Activated gamma-delta T cell (primary cell): ENCODE results near the gene SAP30BP.

ENCODE experiments used
- DNase-seq: peaks from one replicate; lab custom pipeline; 2025; lab: John Stamatoyannopoulos, UW

The SAP30BP gene

GRCh38 chr17:75739801-75740200, 72.7 kb downstream of the SAP30BP start:
- no peak for DNase-seq

DNA sequence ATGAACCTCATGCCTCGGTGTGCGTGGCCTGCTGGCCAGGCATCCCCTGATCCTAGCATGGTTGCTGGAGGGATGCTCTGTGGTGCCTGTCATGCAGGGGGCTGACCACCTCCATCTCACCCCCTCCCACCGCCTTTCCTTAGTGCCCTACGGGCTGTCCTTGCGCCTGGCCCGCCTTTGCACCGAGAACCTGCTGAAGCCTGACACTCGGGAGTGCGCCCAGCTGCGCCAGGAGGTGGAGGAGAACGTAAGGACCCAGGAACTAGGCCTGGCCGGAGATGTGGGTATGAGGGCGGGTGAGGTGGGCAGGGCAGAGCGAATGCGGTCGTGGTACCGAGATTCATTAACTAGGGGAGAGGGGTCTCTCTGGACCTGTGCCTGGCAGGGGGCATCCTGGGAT, 73.1 kb downstream of the SAP30BP start:
- DNase-seq = no peak

GRCh38 chr17:75740631-75741077, 73.5 kb downstream of the SAP30BP start:
- DNase-seq = no peak

DNA sequence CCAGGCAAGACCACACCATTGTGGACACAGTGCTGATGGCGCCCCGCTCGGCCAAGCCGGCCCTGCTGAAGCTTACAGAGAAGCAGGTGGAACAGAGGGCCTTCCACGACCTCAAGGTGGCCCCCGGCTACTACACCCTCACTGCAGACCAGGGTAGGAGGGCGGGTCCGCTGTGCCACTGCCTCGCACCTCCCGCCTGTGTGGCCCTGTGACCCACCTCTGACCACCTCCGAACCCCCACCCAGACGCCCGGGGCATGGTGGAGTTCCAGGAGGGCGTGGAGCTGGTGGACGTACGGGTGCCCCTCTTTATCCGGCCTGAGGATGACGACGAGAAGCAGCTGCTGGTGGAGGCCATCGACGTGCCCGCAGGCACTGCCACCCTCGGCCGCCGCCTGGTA, 75.2 kb downstream of the SAP30BP start:
- DNase-seq = no peak

DNA sequence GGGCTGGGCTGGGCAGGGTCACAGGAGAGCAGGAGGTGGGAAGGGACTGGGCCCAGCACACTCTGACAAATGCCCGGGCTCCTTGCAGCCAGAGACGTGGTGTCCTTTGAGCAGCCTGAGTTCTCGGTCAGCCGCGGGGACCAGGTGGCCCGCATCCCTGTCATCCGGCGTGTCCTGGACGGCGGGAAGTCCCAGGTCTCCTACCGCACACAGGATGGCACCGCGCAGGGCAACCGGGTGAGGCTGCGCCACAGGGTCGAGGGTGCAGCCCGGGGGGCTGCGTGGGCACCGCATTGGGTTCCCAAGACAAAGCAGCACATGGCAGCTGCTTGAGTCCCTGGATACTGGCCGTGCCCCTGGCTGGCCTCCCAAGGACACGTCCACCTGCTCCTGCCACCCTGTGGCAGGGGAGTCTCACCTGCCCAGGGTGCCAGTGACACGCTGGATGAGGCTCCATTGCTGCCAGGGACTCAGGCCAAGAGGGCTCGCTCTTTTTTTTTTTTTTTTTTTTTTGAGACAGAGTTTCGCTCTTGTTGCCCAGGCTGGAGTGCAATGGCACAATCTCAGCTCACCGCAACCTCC, 76.6 kb downstream of the SAP30BP start:
- no peak for DNase-seq

GRCh38 chr17:75748706-75749105, 81.6 kb downstream of the SAP30BP start:
- no peak for DNase-seq

- DNase-seq = peak; percentile 53
Observed at GRCh38 chr17:75749545-75750389, 82.6 kb downstream of the SAP30BP start.

- no peak for DNase-seq
Observed at GRCh38 chr17:75750661-75751423, 83.7 kb downstream of the SAP30BP start.

- no peak for DNase-seq
Observed at GRCh38 chr17:75751676-75752404, 84.7 kb downstream of the SAP30BP start.

DNA sequence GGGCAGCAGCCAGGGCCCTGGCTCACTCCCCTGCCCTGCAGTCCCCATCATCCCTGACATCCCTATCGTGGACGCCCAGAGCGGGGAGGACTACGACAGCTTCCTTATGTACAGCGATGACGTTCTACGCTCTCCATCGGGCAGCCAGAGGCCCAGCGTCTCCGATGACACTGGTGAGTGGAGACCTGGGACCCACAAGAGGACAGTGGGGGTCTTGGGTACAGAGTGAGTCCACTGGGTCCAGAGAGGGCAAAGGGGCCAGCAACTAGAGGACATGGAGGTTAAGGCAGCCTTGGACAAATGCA, 85.2 kb downstream of the SAP30BP start:
- no peak for DNase-seq

DNA sequence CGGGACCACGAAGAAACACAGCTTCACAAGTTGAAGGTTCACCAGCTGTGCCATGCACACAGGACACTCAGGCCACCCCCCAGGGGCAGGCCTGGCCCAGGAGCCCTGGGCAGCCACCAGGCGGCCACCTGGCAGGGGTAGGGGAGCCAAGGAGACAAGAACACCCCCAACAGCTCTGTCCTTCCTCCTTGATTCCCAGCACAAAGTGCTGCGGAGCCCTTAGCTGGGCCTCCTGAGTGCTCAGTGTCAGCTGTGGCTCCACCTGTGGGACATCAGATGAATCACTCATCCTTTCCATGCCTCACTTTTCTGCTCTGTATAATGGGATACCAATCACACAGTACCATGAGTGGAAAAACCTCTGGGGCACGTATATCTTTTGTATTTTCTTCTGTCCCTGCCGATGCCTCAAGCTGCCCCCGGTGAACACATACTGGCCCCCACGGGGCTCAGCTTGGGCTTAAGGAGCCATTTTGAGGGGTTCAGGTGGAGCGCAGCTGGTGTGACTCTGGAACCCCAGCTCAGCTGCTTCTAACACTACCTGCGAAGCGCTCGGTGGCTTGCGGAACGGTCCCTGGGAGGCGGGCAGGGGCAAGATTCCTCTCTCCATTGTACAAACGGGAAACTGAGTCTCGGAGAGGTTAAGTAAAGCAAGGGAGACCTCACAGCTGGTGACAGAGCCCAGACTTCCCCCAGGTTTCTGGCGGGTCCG, 85.8 kb downstream of the SAP30BP start:
- no peak for DNase-seq

DNA sequence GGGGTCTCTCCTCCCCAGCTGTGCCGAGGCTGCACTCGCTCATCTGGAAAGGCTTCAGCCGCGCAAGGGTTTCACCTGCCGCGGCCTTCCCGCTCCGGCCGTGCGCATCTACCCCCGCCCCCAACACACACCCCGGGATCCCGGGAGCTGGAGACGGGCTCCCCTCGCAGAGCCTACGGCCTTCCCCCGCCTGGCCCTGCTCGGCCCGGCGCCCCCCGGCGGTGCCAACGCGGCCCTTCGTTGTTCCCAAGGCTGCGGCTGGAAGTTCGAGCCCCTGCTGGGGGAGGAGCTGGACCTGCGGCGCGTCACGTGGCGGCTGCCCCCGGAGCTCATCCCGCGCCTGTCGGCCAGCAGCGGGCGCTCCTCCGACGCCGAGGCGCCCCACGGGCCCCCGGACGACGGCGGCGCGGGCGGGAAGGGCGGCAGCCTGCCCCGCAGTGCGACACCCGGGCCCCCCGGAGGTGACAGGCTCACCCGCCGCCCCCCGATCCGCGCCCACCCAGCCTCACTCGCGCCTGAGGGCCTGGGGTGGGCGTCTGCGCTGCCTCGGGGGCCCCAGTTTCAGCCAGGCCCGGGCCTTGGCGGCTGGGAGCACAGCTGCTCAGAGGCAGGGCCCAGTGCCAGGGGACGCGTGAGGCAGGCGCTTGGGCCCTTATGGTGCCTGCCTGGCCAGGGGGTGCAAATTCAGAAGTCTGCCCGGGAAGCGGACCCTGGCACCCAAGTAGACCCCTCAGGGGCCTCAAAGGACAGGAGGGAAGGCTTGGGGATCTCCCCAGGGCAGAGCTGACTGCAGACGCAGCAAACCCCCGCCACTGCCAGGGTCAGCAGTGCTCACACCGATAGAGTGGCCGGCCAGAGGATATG, 86.6 kb downstream of the SAP30BP start:
- peak; percentile 62 for DNase-seq

GRCh38 chr17:75754378-75755204, 87.5 kb downstream of the SAP30BP start:
- no peak for DNase-seq

DNA sequence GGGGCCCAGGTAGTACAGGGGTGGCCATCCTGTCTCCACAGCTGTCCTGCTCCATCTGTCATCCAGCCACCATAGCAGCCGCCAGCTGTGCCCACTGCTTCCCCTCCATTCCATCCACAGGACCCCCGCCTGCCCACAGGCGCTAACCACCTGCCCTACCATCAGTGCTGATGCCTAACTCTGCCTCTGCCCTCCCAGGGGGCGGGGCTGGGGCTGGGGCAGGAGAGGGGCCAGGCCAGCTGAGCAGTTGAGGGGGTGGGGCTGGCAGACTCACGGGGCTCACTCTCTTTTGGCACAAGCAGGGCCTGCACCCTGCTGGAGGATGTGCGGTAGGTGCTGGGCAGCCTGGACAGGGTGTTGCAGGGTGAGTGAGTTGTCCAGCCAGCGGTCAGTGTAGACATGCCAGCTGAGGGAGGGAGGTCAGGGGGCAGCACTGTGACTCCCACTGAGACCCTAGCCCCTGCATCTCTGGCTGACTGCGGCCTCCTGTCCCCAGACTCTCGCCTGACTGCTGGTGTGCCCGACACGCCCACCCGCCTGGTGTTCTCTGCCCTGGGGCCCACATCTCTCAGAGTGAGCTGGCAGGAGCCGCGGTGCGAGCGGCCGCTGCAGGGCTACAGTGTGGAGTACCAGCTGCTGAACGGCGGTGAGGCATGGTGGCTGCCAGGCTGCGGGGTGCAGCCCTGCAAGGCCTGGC, 88.2 kb downstream of the SAP30BP start:
- DNase-seq = no peak

DNA sequence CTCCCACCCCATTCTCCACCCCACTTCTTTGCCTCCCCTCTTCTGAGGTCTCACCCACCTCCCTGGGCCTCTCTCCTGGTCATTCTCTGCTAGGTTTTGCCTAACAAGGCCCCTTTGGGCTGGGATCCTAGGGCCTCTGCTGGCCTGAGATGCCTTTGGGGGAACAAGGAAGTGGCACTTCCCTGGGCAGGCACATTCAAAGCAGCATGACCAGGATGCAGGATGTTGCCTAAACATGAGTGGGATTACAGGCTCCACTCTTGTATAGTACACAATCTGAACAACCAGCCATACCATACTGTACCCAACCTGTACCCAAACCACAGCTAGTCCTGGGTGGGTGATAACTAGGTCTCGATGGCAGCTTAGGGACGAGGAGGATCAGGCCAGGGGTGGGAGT, 88.9 kb downstream of the SAP30BP start:
- DNase-seq = no peak

GRCh38 chr17:75756451-75757085, 89.4 kb downstream of the SAP30BP start:
- no peak for DNase-seq

GRCh38 chr17:75757086-75757681, 90.0 kb downstream of the SAP30BP start:
- DNase-seq = no peak
